Osteocyte (in vitro differentiated cells): ENCODE measurements around the gene RRP9. TPM values are rescaled to one million over a fixed set of nuclear protein-coding genes. Genes with fewer than 3 reads are reported as not detected.

Source experiments
- DNase-seq: peaks from one replicate; pipeline ENCODE4 v3.0.0; 2021; ENCODE audit warnings: mixed read lengths; ENCODE audit not compliant: unreplicated experiment; ENCODE audit errors: extremely low spot score
- H3K27ac Mint-ChIP-seq: one replicate; pipeline ENCODE4 v1.8.0; 2021; ENCODE audit warnings: mild to moderate bottlenecking, mixed read lengths; ENCODE audit not compliant: unreplicated experiment
- H3K27me3 Mint-ChIP-seq: one replicate; pipeline ENCODE4 v1.8.0; 2021; ENCODE audit warnings: mixed read lengths; ENCODE audit not compliant: unreplicated experiment
- H3K36me3 Mint-ChIP-seq: one replicate; pipeline ENCODE4 v1.8.0; 2021; ENCODE audit warnings: mixed read lengths; ENCODE audit not compliant: unreplicated experiment
- H3K4me1 Mint-ChIP-seq: one replicate; pipeline ENCODE4 v1.8.0; 2021; ENCODE audit warnings: mixed read lengths; ENCODE audit not compliant: unreplicated experiment
- H3K4me3 Mint-ChIP-seq: one replicate; pipeline ENCODE4 v1.8.0; 2021; ENCODE audit warnings: mild to moderate bottlenecking, moderate library complexity, mixed read lengths; ENCODE audit not compliant: unreplicated experiment
- H3K9me3 Mint-ChIP-seq: one replicate; pipeline ENCODE4 v1.8.0; 2021; ENCODE audit warnings: mixed read lengths; ENCODE audit not compliant: unreplicated experiment
- CTCF ChIP-seq: fragments of 200-600 bp; sonication (generic); IDR thresholded peaks from 2 replicates; pipeline ENCODE4 v1.5.0; 2021; ENCODE audit warnings: antibody characterized with exemption, mild to moderate bottlenecking, moderate library complexity
- total RNA-seq: library from RNA; stranded (reverse); gene quantifications from 2 replicates; pipeline ENCODE4 v1.2.1, GENCODE V29; 2021

Gene RRP9
- total RNA-seq, 1 donor from 2014 or later, result 20.7 TPM

GRCh38 chr3:51970606-51971300, 29.0 kb upstream of the RRP9 start:
- DNase-seq, result no peak
- TF ChIP-seq CTCF, result no peak
- Mint-ChIP-seq H3K9me3 (no peaks in the 10 kb centered on the region), H3K4me3 (no peak overlapping the region), H3K27me3 (no peaks in the 10 kb centered on the region), H3K27ac (no peak overlapping the region), H3K4me1 (peaks cover 39% of the 10 kb centered on the region), H3K36me3 (no peaks in the 10 kb centered on the region)

GRCh38 chr3:51969841-51970240, 28.1 kb upstream of the RRP9 start:
- DNase-seq, result no peak
- no peaks in the 10 kb centered on the region for H3K27me3 Mint-ChIP-seq

GRCh38 chr3:51968883-51969678, 27.4 kb upstream of the RRP9 start:
- H3K27ac Mint-ChIP-seq, result no peak overlapping the region
- no peak for DNase-seq
- H3K36me3 Mint-ChIP-seq, result no peaks in the 10 kb centered on the region
- H3K4me3 Mint-ChIP-seq, result peak overlapping the region; percentile 59
- H3K4me1 Mint-ChIP-seq, result peaks cover 37% of the 10 kb centered on the region
- H3K9me3 Mint-ChIP-seq, result no peaks in the 10 kb centered on the region
- no peak for TF ChIP-seq CTCF
- no peaks in the 10 kb centered on the region for H3K27me3 Mint-ChIP-seq

More at GRCh38 chr3:51969841-51970240, 28.1 kb upstream of the RRP9 start:
- Mint-ChIP-seq H3K36me3 (no peaks in the 10 kb centered on the region), H3K27ac (no peak overlapping the region), H3K9me3 (no peaks in the 10 kb centered on the region), H3K4me3 (no peak overlapping the region), H3K4me1 (peaks cover 42% of the 10 kb centered on the region)
- TF ChIP-seq CTCF, result no peak

- Mint-ChIP-seq H3K36me3 (no peaks in the 10 kb centered on the region), H3K9me3 (no peaks in the 10 kb centered on the region), H3K4me1 (peaks cover 30% of the 10 kb centered on the region), H3K27me3 (no peaks in the 10 kb centered on the region), H3K4me3 (peak overlapping the region; percentile 86), H3K27ac (no peak overlapping the region)
- no peak for TF ChIP-seq CTCF
- DNase-seq, result no peak
Observed at GRCh38 chr3:51968170-51968775, 26.6 kb upstream of the RRP9 start.
